GM19025 (cell line): ENCODE data around the gene SEPTIN8.

Experiments used
- ATAC-seq: cut with Tn5 transposase; IDR thresholded peaks from one replicate; pipeline ENCODE4 v1.9.1; 2021; ENCODE audit warnings: mild to moderate bottlenecking, low read depth, moderate library complexity; ENCODE audit not compliant: unreplicated experiment

SEPTIN8 gene

GRCh38 chr5:132777209-132778069 lies at the start of gene SEPTIN8:
SEPTIN8 (minus strand) TSS chr5:132777239; CDS start chr5:132777137, 102 bp downstream.
- ATAC-seq = peak; percentile 45

GRCh38 chr5:132826424-132827082 lies 49.5 kb upstream of the SEPTIN8 start:
- no peak for ATAC-seq

- ATAC-seq = no peak
Observed at GRCh38 chr5:132825834-132826391, 48.9 kb upstream of the SEPTIN8 start.

- no peak for ATAC-seq
Observed at GRCh38 chr5:132825033-132825833, 48.2 kb upstream of the SEPTIN8 start.

GRCh38 chr5:132824426-132824825 lies 47.4 kb upstream of the SEPTIN8 start:
- ATAC-seq = no peak

GRCh38 chr5:132823481-132824050 lies 46.5 kb upstream of the SEPTIN8 start:
- ATAC-seq = no peak

GRCh38 chr5:132822650-132823480 lies 45.8 kb upstream of the SEPTIN8 start:
- no peak for ATAC-seq

GRCh38 chr5:132821791-132822190 lies 44.8 kb upstream of the SEPTIN8 start:
- ATAC-seq = no peak

GRCh38 chr5:132821350-132821749 lies 44.3 kb upstream of the SEPTIN8 start:
- ATAC-seq = no peak

- ATAC-seq = peak; percentile 61
Observed at GRCh38 chr5:132820162-132820754, 43.2 kb upstream of the SEPTIN8 start.

- ATAC-seq = no peak
Observed at GRCh38 chr5:132819468-132819867, 42.4 kb upstream of the SEPTIN8 start.

- no peak for ATAC-seq
Observed at GRCh38 chr5:132817011-132817410, 40.0 kb upstream of the SEPTIN8 start.

GRCh38 chr5:132816554-132816953 lies 39.5 kb upstream of the SEPTIN8 start:
- no peak for ATAC-seq

- ATAC-seq = no peak
Observed at GRCh38 chr5:132816083-132816482, 39.0 kb upstream of the SEPTIN8 start.

- ATAC-seq = no peak
Observed at GRCh38 chr5:132815454-132815853, 38.4 kb upstream of the SEPTIN8 start.

GRCh38 chr5:132814503-132815294 lies 37.7 kb upstream of the SEPTIN8 start:
- ATAC-seq = no peak

- no peak for ATAC-seq
Observed at GRCh38 chr5:132813599-132814502, 36.8 kb upstream of the SEPTIN8 start.
